Measurements from ENCODE around the gene ZNF554.

Gene ZNF554

GRCh38 chr19:2798158-2798685 is 21.4 kb upstream of the ZNF554 start:
- no peak overlapping the region for H3K4me2 ChIP-seq (ENCODE audit: low read depth, low read length, poor library complexity, severe bottlenecking)
- no peak overlapping the region for H3K4me3 ChIP-seq (ENCODE audit: low read length, poor library complexity, severe bottlenecking)
- H3K27me3 ChIP-seq (ENCODE audit: insufficient read depth, low read length, poor library complexity, severe bottlenecking) = no peaks in the 10 kb centered on the region
- H3K9me2 ChIP-seq (replicated peaks; ENCODE audit: low read depth, low read length) = no peaks in the 10 kb centered on the region
- no peak overlapping the region for H2AFZ ChIP-seq (ENCODE audit: low read length)
- no peak for TF ChIP-seq CTCF (conservative IDR thresholded peaks at IDR 0.05; ENCODE audit: low read length)
- TF ChIP-seq EZH2phosphoT487 (IDR thresholded peaks at IDR 0.05; ENCODE audit: borderline replicate concordance) = no peak
- no peaks in the 10 kb centered on the region for H3F3A ChIP-seq (ENCODE audit: low read depth)
- peaks cover 21% of the 10 kb centered on the region; the same call in 1 of the 2 replicates for H3K36me3 ChIP-seq (ENCODE audit: insufficient read depth, low read length)
- no peaks in the 10 kb centered on the region for H3K79me2 ChIP-seq (ENCODE audit: insufficient read depth, low read length)
- no peak overlapping the region for H3K9ac ChIP-seq (ENCODE audit: low read depth, low read length, poor library complexity, severe bottlenecking)
- H3K4me1 ChIP-seq (ENCODE audit: insufficient read depth, low read length, poor library complexity, severe bottlenecking) = no peaks in the 10 kb centered on the region
- H4K20me1 ChIP-seq (ENCODE audit: insufficient read depth, low read length, poor library complexity, severe bottlenecking) = no peaks in the 10 kb centered on the region
- no peaks in the 10 kb centered on the region for H3K9me3 ChIP-seq (ENCODE audit: insufficient read depth, low read depth, low read length)

- Histone ChIP-seq H3K4me2 (ENCODE audit: low read depth, low read length, poor library complexity, severe bottlenecking) (no peak overlapping the region), H3K79me2 (ENCODE audit: insufficient read depth, low read length) (no peaks in the 10 kb centered on the region), H3K9me2 (replicated peaks; ENCODE audit: low read depth, low read length) (no peaks in the 10 kb centered on the region), H3K4me1 (ENCODE audit: insufficient read depth, low read length, poor library complexity, severe bottlenecking) (no peaks in the 10 kb centered on the region), H3K27me3 (ENCODE audit: insufficient read depth, low read length, poor library complexity, severe bottlenecking) (no peaks in the 10 kb centered on the region), H2AFZ (ENCODE audit: low read length) (no peak overlapping the region), H3K36me3 (ENCODE audit: insufficient read depth, low read length) (peaks cover 21% of the 10 kb centered on the region; the same call in 1 of the 2 replicates), H3F3A (ENCODE audit: low read depth) (no peaks in the 10 kb centered on the region), H3K9ac (ENCODE audit: low read depth, low read length, poor library complexity, severe bottlenecking) (no peak overlapping the region), H3K9me3 (ENCODE audit: insufficient read depth, low read depth, low read length) (no peaks in the 10 kb centered on the region), H3K4me3 (ENCODE audit: low read length, poor library complexity, severe bottlenecking) (no peak overlapping the region), H4K20me1 (ENCODE audit: insufficient read depth, low read length, poor library complexity, severe bottlenecking) (no peaks in the 10 kb centered on the region)
- no peak for TF ChIP-seq EZH2phosphoT487 (IDR thresholded peaks at IDR 0.05; ENCODE audit: borderline replicate concordance)
- TF ChIP-seq CTCF (conservative IDR thresholded peaks at IDR 0.05; ENCODE audit: low read length) = no peak
Measured at GRCh38 chr19:2798733-2799132, 20.9 kb upstream of the ZNF554 start.

GRCh38 chr19:2799273-2800020 is 20.2 kb upstream of the ZNF554 start:
- H2AFZ ChIP-seq (ENCODE audit: low read length) = no peak overlapping the region
- no peaks in the 10 kb centered on the region for H3K79me2 ChIP-seq (ENCODE audit: insufficient read depth, low read length)
- no peaks in the 10 kb centered on the region for H3K4me1 ChIP-seq (ENCODE audit: insufficient read depth, low read length, poor library complexity, severe bottlenecking)
- no peak for TF ChIP-seq EZH2phosphoT487 (IDR thresholded peaks at IDR 0.05; ENCODE audit: borderline replicate concordance)
- no peak for TF ChIP-seq CTCF (conservative IDR thresholded peaks at IDR 0.05; ENCODE audit: low read length)
- no peaks in the 10 kb centered on the region for H3K9me3 ChIP-seq (ENCODE audit: insufficient read depth, low read depth, low read length)
- H3K27me3 ChIP-seq (ENCODE audit: insufficient read depth, low read length, poor library complexity, severe bottlenecking) = no peaks in the 10 kb centered on the region
- H4K20me1 ChIP-seq (ENCODE audit: insufficient read depth, low read length, poor library complexity, severe bottlenecking) = no peaks in the 10 kb centered on the region
- H3F3A ChIP-seq (ENCODE audit: low read depth) = no peaks in the 10 kb centered on the region
- peaks cover 24% of the 10 kb centered on the region; the same call in 1 of the 2 replicates for H3K36me3 ChIP-seq (ENCODE audit: insufficient read depth, low read length)
- H3K4me2 ChIP-seq (ENCODE audit: low read depth, low read length, poor library complexity, severe bottlenecking) = no peak overlapping the region
- H3K9ac ChIP-seq (ENCODE audit: low read depth, low read length, poor library complexity, severe bottlenecking) = no peak overlapping the region
- H3K4me3 ChIP-seq (ENCODE audit: low read length, poor library complexity, severe bottlenecking) = no peak overlapping the region
- H3K9me2 ChIP-seq (replicated peaks; ENCODE audit: low read depth, low read length) = no peaks in the 10 kb centered on the region
